ENCODE measurements around the gene BGLAP. TPM values are rescaled to one million over a fixed set of nuclear protein-coding genes. Genes with fewer than 3 reads are reported as not detected.

The BGLAP gene
- polyA plus RNA-seq, 1 experiment = 0.12 TPM

DNA sequence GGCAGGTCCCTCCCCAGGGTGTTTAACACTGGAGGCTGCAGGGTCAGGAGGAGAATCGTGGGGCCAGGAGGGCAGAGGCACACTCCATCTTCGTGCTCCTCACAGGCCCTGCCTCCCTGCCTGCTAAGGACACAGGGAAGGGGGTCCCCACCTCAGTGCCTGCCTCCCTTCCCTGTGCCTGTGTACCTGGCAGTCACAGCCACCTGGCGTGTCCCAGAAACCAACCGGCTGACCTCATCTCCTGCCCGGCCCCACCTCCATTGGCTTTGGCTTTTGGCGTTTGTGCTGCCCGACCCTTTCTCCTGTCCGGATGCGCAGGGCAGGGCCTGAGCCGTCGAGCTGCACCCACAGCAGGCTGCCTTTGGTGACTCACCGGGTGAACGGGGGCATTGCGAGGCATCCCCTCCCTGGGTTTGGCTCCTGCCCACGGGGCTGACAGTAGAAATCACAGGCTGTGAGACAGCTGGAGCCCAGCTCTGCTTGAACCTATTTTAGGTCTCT is 623 bp upstream of the BGLAP start:
- no peak overlapping the region for H3K4me3 ChIP-seq (ENCODE audit: low read depth, low read length)
- DNase-seq (ENCODE audit: low read depth, low spot score) = no peak
- no peaks in the 10 kb centered on the region; the same call in 1 of the 2 replicates for H3K9me3 ChIP-seq (ENCODE audit: control insufficient read depth, insufficient read depth, low read length)
- ChIA-PET CTCF (no interaction called here), POLR2A (interaction anchor here (0.6 kb wide), 1 partner anchor 161 kb away, joined by 3 read pairs; no protein-coding TSS in a partner anchor)
- no peaks in the 10 kb centered on the region for H3K27me3 ChIP-seq (ENCODE audit: control insufficient read depth, insufficient read depth, low read length)
- no peak overlapping the region for H3K27ac ChIP-seq (ENCODE audit: low read depth, low read length)
- TF ChIP-seq CTCF (IDR thresholded peaks at IDR 0.05; ENCODE audit: low read depth, low read length) = no peak

- Histone ChIP-seq H3K27me3 (ENCODE audit: control insufficient read depth, insufficient read depth, low read length) (no peaks in the 10 kb centered on the region), H3K4me3 (ENCODE audit: low read depth, low read length) (no peak overlapping the region), H3K9me3 (ENCODE audit: control insufficient read depth, insufficient read depth, low read length) (no peaks in the 10 kb centered on the region; the same call in 1 of the 2 replicates), H3K27ac (ENCODE audit: low read depth, low read length) (no peak overlapping the region)
- ChIA-PET CTCF (interaction anchor here (1.0 kb wide), 1 partner anchor 18 kb away, joined by 3 read pairs; no protein-coding TSS in a partner anchor), POLR2A (no interaction called here)
- no peak for DNase-seq (ENCODE audit: low read depth, low spot score)
- TF ChIP-seq CTCF (IDR thresholded peaks at IDR 0.05; ENCODE audit: low read depth, low read length) = no peak
These were observed 754 bp downstream of the BGLAP start for GRCh38 chr1:156242738-156243137.

GRCh38 chr1:156244126-156244525 is 2.1 kb downstream of the BGLAP start:
- Histone ChIP-seq H3K27ac (ENCODE audit: low read depth, low read length) (no peak overlapping the region), H3K4me3 (ENCODE audit: low read depth, low read length) (no peak overlapping the region), H3K9me3 (ENCODE audit: control insufficient read depth, insufficient read depth, low read length) (no peaks in the 10 kb centered on the region; the same call in 1 of the 2 replicates), H3K27me3 (ENCODE audit: control insufficient read depth, insufficient read depth, low read length) (no peaks in the 10 kb centered on the region)
- ChIA-PET CTCF (interaction anchor here (0.6 kb wide), 1 partner anchor 141 kb away, joined by 3 read pairs; no protein-coding TSS in a partner anchor), POLR2A (interaction anchor here (0.6 to 1.1 kb wide), 2 partner anchors 11 to 19 kb away, joined by 5 to 6 read pairs; no protein-coding TSS in a partner anchor)
- no peak for TF ChIP-seq CTCF (IDR thresholded peaks at IDR 0.05; ENCODE audit: low read depth, low read length)
- DNase-seq (ENCODE audit: low read depth, low spot score) = no peak

GRCh38 chr1:156244712-156245111 is 2.7 kb downstream of the BGLAP start:
- no peak for DNase-seq (ENCODE audit: low read depth, low spot score)
- ChIA-PET CTCF (no interaction called here), POLR2A (interaction anchor here (0.6 to 1.2 kb wide), 3 partner anchors 11 to 131 kb away, joined by 3 to 6 read pairs (median 5); no protein-coding TSS in a partner anchor)
- no peak for TF ChIP-seq CTCF (IDR thresholded peaks at IDR 0.05; ENCODE audit: low read depth, low read length)
- Histone ChIP-seq H3K27ac (ENCODE audit: low read depth, low read length) (no peak overlapping the region), H3K4me3 (ENCODE audit: low read depth, low read length) (no peak overlapping the region), H3K27me3 (ENCODE audit: control insufficient read depth, insufficient read depth, low read length) (no peaks in the 10 kb centered on the region), H3K9me3 (ENCODE audit: control insufficient read depth, insufficient read depth, low read length) (no peaks in the 10 kb centered on the region; the same call in 1 of the 2 replicates)

DNA sequence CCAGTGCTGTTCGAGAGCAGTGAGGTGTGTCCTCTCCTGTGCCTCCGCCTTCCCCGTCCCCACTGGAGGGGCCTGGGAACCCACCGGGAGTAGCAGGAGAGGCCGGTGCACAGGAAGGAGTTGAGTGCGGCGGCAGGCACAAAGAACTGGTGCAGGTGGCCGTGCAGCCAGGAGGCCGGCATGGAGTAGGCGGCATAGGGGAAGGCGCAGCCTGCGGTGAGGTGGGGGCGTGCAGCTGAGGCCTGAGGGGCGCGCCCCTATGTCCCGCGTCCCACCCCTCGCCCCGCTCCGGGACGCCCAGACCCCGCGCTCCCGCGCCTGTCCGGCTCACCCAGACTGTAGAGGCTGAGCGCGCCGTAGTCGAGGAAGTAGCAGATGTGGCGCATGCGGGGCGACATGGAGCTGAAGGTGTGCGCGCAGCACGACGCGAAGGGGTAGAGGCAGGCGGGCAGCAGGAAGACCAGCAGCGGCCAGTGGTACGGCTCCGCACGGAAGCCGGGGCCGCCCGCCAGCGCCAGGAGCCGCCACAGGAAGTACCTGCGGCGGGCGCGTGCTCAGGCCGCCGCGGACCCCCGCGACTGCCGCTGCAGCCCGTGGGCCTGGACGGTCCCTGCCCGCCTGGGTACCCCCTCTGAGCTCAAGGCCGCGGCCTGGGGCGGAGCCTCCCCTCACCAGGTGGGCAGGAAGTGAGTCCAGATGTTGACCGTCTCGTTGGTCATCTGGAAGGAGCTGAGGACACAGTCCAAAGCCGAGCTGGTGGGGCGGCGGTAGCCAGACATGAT is 3.7 kb downstream of the BGLAP start:
- H3K4me3 ChIP-seq (ENCODE audit: low read depth, low read length) = peak overlapping the region; percentile 40
- ChIA-PET CTCF (no interaction called here), POLR2A (interaction anchor here (0.9 to 1.2 kb wide), 3 partner anchors 33 to 132 kb away, joined by 3 to 7 read pairs (median 3); partner anchors contain the start of gene PMF1)
- no peak overlapping the region for H3K27ac ChIP-seq (ENCODE audit: low read depth, low read length)
- TF ChIP-seq CTCF (IDR thresholded peaks at IDR 0.05; ENCODE audit: low read depth, low read length) = no peak
- H3K9me3 ChIP-seq (ENCODE audit: control insufficient read depth, insufficient read depth, low read length) = no peaks in the 10 kb centered on the region; the same call in 1 of the 2 replicates
- DNase-seq (ENCODE audit: low read depth, low spot score) = no peak
- H3K27me3 ChIP-seq (ENCODE audit: control insufficient read depth, insufficient read depth, low read length) = no peaks in the 10 kb centered on the region

All from AG04450 (cell line).